Stimulated activated naive CD8-positive, alpha-beta T cell treated with anti-CD3 and anti-CD28 coated beads, Interleukin-15, amount 100 ng/mL, for 72 hours (primary cell): ENCODE data around the gene KCNS1.
A peak's percentile ranks its signal among the peaks of the same experiment; 100 is the strongest.

Source experiments
- ATAC-seq: fragments of 150-1000 bp; cut with Tn5 transposase; 2 replicates; pipeline ENCODE4 v1.10.0; 2021; ENCODE audit warnings: mild to moderate bottlenecking, moderate library complexity
- DNase-seq, 2 donors: peaks; one replicate each; pipeline ENCODE4 v3.0.0; 2021 to 2022
- H3K27ac Mint-ChIP-seq, 2 donors: one replicate each; pipeline ENCODE4 v1.8.0; 2022; ENCODE audit warnings: mild to moderate bottlenecking in 2 of 2, mixed read lengths in 2 of 2, moderate library complexity in 2 of 2
- H3K27me3 Mint-ChIP-seq: one replicate; pipeline ENCODE4 v1.8.0; 2022; ENCODE audit warnings: mixed read lengths
- H3K4me1 Mint-ChIP-seq: one replicate; pipeline ENCODE4 v1.8.0; 2022; ENCODE audit warnings: mild to moderate bottlenecking, mixed read lengths
- H3K4me3 Mint-ChIP-seq, 2 donors: one replicate each; pipeline ENCODE4 v1.8.0; 2022; ENCODE audit warnings: mild to moderate bottlenecking in 2 of 2, mixed read lengths in 2 of 2, moderate library complexity in 1 of 2
- H3K9me3 Mint-ChIP-seq, 2 donors: one replicate each; pipeline ENCODE4 v1.8.0; 2022; ENCODE audit warnings: mixed read lengths in 2 of 2

The KCNS1 gene

DNA sequence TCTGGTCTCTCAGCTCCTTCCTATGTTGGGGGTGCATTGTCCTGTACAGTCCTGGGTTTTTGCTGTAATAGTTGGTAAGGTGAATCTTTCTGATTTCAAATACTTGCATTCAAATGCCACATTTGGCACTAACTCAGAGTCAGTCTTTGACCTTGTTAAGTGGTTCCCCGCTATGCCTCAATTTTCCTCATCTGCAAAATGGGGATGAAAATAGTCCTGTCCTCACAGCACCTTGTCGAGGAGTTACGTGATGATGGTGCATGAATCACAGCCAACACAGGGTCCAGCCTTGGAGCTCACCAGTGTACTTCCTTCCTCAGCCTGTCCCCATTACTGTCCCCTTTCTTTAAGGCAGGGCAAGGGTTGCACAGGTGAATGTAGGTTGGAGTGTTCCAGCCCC lies 12.9 kb upstream of the KCNS1 start:
- H3K4me1 Mint-ChIP-seq: peaks cover 14% of the 10 kb centered on the region
- H3K9me3 Mint-ChIP-seq: no peaks in the 10 kb centered on the region
- no peak overlapping the region for H3K4me3 Mint-ChIP-seq
- H3K27me3 Mint-ChIP-seq: peaks cover 19% of the 10 kb centered on the region
- DNase-seq (no peak), ATAC-seq (no peak)
- no peak overlapping the region for H3K27ac Mint-ChIP-seq

DNA sequence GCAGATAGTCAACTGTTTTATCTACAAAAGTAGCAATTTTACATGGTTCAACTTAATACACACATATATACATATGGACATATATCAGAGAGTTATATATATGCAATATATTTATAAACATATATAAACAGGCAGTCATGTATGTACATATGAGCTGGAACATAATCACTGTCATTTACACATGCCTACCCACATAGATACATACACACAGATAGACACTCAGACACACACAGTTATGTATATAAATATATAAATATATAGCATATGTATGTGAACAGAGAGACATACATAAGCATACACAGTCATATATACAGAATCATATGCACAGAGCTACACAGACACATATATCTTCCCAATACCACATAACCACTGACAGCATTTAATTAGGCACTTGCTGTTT lies 11.8 kb upstream of the KCNS1 start:
- DNase-seq (no peak), ATAC-seq (no peak)
- Mint-ChIP-seq H3K27ac (no peak overlapping the region), H3K4me3 (no peak overlapping the region), H3K4me1 (peaks cover 14% of the 10 kb centered on the region), H3K27me3 (peaks cover 21% of the 10 kb centered on the region), H3K9me3 (no peaks in the 10 kb centered on the region)

DNA sequence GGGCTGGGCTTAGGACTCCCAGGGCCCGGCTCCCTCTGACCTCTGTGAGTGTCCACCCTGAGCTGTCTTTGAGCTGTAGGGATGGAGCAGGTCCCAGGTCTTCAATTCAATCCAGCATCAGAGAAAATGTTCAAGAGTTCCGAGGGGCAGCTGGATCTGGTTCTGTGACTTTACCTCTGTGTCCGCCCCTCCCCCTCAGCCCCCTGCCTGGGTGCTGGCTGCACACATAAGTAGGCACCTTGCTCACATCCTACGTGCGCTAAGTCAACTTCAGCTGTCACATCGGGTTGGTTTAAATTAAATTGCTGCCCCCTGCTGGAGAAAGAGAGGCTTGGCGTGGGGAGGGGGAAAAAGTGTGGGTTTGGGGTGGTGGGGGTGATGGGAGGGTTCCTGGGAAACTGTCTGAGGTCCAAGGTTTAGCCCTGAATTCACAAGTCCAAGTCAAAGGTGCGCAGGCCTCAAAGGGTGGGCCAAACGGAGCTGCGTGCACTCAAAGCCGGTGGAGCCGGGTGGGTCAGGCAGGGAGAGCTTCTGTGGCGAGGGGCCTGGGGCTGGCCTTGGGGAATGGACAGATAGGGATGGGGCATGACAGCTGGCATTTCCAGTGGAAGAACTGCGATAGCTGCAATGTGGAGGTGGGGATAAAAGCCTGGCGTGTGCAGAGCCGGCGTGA lies 11.0 kb upstream of the KCNS1 start:
- H3K27me3 Mint-ChIP-seq: peaks cover 28% of the 10 kb centered on the region
- no peaks in the 10 kb centered on the region for H3K9me3 Mint-ChIP-seq
- DNase-seq (no peak), ATAC-seq (peak; percentile 54)
- peaks cover 14% of the 10 kb centered on the region for H3K4me1 Mint-ChIP-seq
- H3K4me3 Mint-ChIP-seq: no peak overlapping the region
- no peak overlapping the region for H3K27ac Mint-ChIP-seq

DNA sequence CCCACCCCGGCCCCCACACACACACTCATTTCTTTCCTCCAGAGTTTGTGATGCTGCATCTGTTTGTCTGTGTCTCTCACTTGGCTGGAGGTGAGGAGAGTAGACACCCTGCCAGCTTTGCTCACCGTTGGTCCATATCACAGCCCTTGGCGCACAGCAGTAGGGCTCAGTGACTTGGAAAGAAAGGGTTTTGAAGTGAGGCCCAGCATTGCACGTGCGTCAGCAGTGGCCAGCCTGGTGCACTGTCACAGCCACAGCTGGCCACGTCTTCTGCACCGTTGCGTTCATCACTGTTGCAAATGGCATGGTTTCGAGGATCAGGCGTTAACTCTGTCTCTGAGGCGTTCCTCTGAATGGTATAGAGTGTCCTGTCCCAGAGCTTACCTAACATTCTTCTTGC lies 10.4 kb upstream of the KCNS1 start:
- DNase-seq (no peak), ATAC-seq (no peak)
- Mint-ChIP-seq H3K27ac (no peak overlapping the region), H3K27me3 (peaks cover 35% of the 10 kb centered on the region), H3K4me1 (peaks cover 14% of the 10 kb centered on the region), H3K4me3 (no peak overlapping the region), H3K9me3 (no peaks in the 10 kb centered on the region)

DNA sequence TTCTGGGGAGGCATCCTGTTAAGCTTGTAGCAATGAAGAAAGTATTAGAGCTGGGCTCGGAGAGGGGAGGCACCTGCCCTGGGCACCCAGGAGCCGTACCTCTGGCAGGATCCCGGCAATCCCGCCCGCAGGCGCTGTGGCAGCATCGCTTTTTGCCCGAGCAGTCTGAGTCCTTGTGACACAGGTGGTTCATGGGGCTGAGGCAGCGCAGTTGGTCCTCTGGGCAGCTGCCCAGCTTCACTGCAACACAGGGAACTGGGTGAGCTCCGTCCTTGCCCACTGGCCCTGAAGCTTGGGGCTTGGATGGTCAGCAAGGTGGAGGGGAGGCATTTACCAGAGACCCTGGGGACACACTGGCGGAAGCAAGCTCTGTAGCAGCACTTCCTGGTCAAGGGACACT lies 9.4 kb upstream of the KCNS1 start:
- H3K4me1 Mint-ChIP-seq: peaks cover 13% of the 10 kb centered on the region
- no peak for ATAC-seq
- no peak overlapping the region for H3K4me3 Mint-ChIP-seq
- DNase-seq: no peak
- peaks cover 33% of the 10 kb centered on the region for H3K27me3 Mint-ChIP-seq
- H3K27ac Mint-ChIP-seq: no peak overlapping the region
- H3K9me3 Mint-ChIP-seq: no peaks in the 10 kb centered on the region

DNA sequence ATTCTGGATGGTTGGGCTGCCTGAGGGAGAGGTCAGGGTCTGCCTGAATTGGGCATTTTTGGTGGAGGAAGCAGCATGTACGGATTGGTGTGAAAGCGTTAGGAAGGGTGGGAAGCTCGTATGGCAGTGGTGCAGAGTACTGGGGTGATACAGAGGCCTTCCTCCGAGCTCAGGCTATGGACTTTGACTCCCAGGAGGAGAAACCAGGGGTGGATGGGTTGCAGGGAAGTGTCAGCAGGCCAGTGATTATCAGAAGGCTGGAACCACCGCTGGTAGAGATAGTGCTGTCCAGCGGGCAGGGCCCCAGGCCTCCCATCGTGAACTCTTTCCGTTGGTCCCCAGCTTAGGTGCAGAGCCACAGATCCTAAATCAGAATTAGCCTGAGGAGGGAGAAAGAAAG lies 8.7 kb upstream of the KCNS1 start:
- Mint-ChIP-seq H3K27ac (no peak overlapping the region), H3K4me1 (peaks cover 6% of the 10 kb centered on the region), H3K9me3 (no peaks in the 10 kb centered on the region), H3K27me3 (peaks cover 26% of the 10 kb centered on the region), H3K4me3 (no peak overlapping the region)
- DNase-seq (no peak), ATAC-seq (no peak)

DNA sequence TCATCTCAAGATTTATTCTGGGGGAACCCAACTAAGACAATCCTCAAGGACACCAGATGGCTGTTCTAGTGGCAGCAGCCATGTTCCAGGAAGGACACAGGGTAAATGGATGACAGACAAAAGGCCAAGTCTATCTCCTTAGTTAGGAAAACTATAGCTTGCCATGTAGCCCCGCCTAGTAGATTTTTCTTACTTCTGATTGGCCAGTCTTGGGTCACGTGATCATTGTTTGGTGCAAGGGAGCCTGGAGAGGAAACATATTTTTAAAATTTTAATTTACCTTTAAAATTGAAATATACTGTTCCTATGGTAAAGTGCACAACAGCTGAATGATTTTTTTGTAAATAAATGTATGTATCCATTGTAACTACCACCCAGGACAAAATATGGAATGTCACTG lies 4.4 kb upstream of the KCNS1 start:
- Mint-ChIP-seq H3K4me1 (peaks cover 11% of the 10 kb centered on the region), H3K9me3 (no peaks in the 10 kb centered on the region), H3K4me3 (no peak overlapping the region), H3K27me3 (peaks cover 52% of the 10 kb centered on the region), H3K27ac (no peak overlapping the region)
- no peak for ATAC-seq
- no peak for DNase-seq

DNA sequence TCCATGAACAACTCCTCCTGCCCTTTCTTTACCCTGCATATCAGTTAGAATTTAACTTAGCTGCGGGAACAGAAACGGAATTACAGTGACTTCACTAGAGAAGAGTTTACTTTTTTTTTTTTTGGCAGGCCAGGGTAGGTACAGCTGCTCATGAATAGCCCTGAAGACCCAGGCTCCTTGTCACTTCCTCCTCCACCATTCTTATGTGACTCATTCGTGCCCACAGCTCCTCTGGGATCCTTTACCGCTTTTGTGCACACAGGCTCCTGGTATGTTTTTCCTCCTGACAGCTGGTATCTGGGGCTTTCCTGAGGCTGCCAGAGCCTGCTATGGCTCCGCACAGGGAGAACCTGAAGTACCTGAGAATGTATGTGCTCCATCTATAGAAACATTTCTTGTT lies 3.9 kb upstream of the KCNS1 start:
- peaks cover 57% of the 10 kb centered on the region for H3K27me3 Mint-ChIP-seq
- no peak overlapping the region for H3K4me3 Mint-ChIP-seq
- ATAC-seq (no peak), DNase-seq (no peak)
- no peak overlapping the region for H3K27ac Mint-ChIP-seq
- H3K4me1 Mint-ChIP-seq: peaks cover 14% of the 10 kb centered on the region
- H3K9me3 Mint-ChIP-seq: no peaks in the 10 kb centered on the region

DNA sequence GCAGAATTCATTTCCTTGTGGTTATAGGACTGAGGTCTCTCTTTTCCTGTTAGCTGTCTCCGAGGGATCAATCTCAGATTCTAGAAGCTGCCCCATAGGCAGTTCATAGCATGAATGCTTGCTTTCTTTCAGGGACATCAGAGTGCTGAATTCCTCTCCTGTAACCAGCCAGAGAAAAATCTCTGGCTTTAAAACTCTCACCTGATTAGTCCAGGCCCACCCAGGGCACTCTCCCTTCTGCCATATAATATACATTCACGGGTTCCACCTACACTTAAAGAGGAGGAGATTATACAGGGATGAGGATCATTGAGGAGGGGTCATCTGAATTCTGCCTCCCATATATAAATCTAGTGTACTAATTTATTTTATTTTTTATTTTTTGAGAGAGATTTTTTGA lies 2.1 kb upstream of the KCNS1 start:
- Mint-ChIP-seq H3K4me3 (no peak overlapping the region), H3K27me3 (peaks cover 74% of the 10 kb centered on the region), H3K9me3 (no peaks in the 10 kb centered on the region), H3K4me1 (peaks cover 14% of the 10 kb centered on the region), H3K27ac (no peak overlapping the region)
- ATAC-seq (no peak), DNase-seq (no peak)

DNA sequence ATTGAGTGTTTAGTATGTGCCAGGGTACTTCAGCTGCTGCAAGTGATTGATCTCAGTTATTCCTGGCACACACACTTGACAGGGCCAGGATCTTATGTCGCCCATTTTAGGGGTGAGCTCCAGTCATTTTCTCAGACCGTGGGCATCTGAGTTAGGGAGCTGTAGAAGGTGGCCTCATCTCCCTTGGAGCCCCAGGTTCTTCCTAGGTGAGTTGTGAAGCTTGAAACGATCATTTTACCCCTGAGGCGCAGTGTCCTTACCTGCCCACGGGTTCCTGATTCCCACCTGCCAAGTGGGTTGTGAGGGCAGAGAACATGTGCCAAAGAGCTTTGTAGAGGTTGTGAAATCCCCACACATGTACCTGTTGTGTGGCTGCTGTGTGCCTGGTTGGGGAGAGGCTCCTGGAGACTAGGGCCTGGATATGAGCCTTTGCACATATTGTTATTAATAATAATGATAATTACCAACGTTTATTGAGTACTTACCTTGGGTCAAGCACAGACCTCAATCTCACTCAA lies 465 bp upstream of the KCNS1 start:
- peak overlapping the region in 1 of 2 donors; percentile 66 for H3K4me3 Mint-ChIP-seq
- no peak for DNase-seq

DNA sequence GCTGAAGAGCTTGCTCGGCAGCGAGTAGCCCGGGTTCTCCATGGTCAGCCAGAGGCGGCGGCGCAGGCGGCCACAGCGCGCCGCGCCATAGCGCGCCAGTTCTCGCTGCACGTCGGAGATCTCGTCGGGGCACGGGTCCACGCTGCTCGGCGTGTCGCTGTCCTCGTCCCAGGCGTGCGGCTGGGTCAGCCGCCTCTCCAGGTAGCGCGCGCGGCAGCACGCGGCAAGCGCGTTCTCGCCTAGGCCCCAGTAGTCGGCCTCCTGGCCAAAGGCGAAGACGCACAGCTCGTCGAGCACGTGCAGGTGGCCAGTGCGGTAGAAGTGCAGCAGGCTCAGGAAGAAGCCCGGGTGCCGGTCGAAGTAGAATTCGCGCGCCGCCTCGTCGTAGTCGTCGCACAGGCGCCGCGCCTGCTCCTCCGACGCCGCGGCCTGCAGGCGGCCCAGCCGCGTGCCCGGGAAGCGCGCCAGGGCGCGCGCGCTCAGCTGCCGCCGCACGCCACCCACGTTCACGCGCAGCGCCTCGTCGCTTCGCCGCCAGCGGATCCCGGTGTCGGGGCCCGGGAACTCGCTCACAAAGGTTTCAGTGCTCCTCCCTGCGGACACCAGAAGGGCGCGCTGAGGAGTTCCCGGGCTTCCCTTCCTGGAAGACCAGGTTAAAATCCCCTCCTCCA lies 2.7 kb downstream of the KCNS1 start:
- Mint-ChIP-seq H3K4me3 (peak overlapping the region in 1 of 2 donors; percentile 74), H3K9me3 (no peaks in the 10 kb centered on the region)
- DNase-seq: peak in 1 of 2 donors; percentile 24

More for the DNA sequence above, 465 bp upstream of the KCNS1 start:
- Mint-ChIP-seq H3K9me3 (no peaks in the 10 kb centered on the region), H3K27ac (no peak overlapping the region), H3K4me1 (peaks cover 25% of the 10 kb centered on the region), H3K27me3 (peaks cover 76% of the 10 kb centered on the region)
- no peak for ATAC-seq

DNA sequence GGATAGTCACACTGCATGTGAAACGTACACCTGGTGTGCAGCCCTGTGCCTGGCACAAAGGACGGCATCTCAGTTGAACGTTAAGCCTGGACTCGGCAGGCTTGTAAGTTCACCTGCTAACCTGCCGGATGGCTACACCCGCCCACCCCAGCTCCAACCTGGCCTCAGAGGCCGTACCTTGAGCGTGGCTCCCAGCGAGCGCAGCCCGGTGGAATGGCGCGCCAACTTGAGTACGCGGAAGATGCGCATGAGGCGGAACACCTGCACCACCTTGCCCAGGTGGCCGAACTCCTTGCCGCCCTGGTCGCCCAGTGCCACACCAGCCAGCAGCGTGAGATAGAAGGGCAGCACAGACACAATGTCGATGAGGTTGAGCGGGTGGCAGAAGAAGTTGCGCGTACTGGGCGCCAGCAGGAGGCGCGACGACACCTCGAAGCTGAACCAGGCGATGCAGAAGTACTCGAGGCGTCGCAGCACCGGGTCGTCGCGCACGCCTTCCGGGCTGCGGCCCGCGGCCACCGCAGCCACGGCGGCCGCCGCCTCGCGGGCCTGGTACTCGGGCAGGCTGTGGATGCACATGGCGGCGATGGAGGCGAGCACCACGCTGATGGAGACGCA lies 3.3 kb downstream of the KCNS1 start:
- H3K4me3 Mint-ChIP-seq: peak overlapping the region; percentile 63 to 74

More for the DNA sequence above, 2.7 kb downstream of the KCNS1 start:
- H3K27ac Mint-ChIP-seq: peak overlapping the region in 1 of 2 donors; percentile 76
- peaks cover 71% of the 10 kb centered on the region for H3K27me3 Mint-ChIP-seq
- peaks cover 37% of the 10 kb centered on the region for H3K4me1 Mint-ChIP-seq
- ATAC-seq: peak; percentile 27

DNA sequence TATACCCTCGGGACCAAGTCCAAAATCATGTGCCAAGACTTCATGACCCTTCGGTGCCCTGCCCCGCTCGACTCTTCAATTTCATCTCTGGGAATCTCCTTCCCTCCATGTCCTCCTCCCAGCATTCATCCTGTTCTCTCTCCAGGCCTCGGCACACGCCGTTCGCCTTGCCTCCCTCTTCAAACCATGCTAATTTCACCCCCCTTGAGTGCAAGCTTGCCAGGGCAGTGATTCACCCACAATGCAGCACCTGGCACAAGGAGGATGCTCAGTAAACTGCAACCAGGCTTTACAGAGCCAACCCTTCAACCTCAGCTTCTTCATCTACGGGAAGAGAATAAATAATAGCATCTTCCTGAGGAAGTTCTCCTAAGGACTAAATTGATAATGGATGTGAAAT lies 4.1 kb downstream of the KCNS1 start:
- peaks cover 57% of the 10 kb centered on the region for H3K27me3 Mint-ChIP-seq
- H3K4me3 Mint-ChIP-seq: no peak overlapping the region
- peaks cover 37% of the 10 kb centered on the region for H3K4me1 Mint-ChIP-seq
- ATAC-seq (no peak), DNase-seq (no peak)
- H3K9me3 Mint-ChIP-seq: no peaks in the 10 kb centered on the region
- H3K27ac Mint-ChIP-seq: peak overlapping the region in 1 of 2 donors; percentile 3

More for the DNA sequence above, 3.3 kb downstream of the KCNS1 start:
- ATAC-seq (peak; percentile 79), DNase-seq (peak; percentile 60)
- peaks cover 37% of the 10 kb centered on the region for H3K4me1 Mint-ChIP-seq
- peaks cover 64% of the 10 kb centered on the region for H3K27me3 Mint-ChIP-seq
- H3K27ac Mint-ChIP-seq: peak overlapping the region in 1 of 2 donors; percentile 69
- no peaks in the 10 kb centered on the region for H3K9me3 Mint-ChIP-seq

DNA sequence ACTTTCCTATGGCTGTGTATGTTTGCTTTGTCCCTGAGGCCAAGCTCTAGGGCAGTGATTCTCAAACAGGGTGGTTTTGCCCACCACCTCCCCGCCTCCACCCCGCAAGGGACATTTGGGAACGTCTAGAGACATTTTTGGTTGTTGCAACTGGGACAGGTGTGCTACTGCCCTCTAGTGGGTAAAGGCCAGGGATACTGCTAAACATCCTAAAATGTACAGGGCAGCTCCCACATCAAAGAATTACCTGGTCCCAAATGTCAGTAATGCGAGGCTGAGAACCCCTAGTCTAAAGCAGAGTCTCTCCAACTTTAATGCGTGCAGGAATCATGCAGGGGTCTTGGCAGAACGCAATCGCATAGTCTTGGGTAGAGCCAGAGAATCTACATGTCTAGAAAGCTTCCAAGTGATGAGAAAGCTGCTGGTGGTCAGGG lies 5.1 kb downstream of the KCNS1 start:
- Mint-ChIP-seq H3K4me1 (peaks cover 30% of the 10 kb centered on the region), H3K27me3 (peaks cover 49% of the 10 kb centered on the region), H3K9me3 (no peaks in the 10 kb centered on the region), H3K4me3 (no peak overlapping the region), H3K27ac (no peak overlapping the region)
- peak; percentile 57 to 61 for DNase-seq
- ATAC-seq: peak; percentile 53

DNA sequence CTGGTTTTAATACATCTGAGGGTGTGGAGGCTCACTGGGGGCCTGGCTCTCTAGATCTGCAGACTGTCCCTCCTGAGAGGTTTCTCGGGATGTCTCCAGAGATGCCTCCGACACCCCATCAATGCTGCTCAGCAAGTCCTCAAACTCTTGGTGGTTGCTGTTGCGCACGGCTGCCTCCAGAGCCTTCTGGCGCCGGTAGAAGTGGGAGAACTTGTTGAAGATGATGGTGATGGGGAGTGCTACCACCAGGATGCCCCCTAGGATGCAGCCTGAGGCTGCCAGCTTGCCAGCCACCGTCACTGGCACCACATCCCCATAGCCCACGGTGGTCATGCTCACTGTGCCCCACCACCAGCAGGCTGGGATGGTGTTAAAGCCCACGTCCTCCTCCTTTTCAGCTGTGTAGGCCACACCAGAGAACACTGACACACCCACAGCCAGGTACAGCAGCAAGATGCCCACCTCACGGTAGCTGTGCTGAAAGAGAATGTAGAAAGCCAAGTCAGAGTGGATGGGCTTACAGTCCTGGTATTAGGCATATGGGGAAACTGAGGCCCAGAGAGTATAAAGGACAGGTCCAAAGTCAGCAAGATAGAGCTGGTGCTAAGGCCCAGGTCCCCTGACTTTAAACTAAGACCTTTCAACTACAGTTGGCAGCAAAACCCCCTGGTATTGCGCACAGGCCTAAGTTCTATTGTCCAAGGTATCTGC lies 5.9 kb downstream of the KCNS1 start:
- no peak for DNase-seq
- no peak overlapping the region for H3K4me3 Mint-ChIP-seq
- H3K4me1 Mint-ChIP-seq: peaks cover 23% of the 10 kb centered on the region
- H3K27me3 Mint-ChIP-seq: peaks cover 41% of the 10 kb centered on the region
- peak overlapping the region in 1 of 2 donors; percentile 74 for H3K27ac Mint-ChIP-seq
- H3K9me3 Mint-ChIP-seq: no peaks in the 10 kb centered on the region
- ATAC-seq: no peak
